Mucosa of descending colon (tissue), 3 donors: ENCODE measurements around the gene SPR. TPM values are rescaled to one million over a fixed set of nuclear protein-coding genes. Genes with fewer than 3 reads are reported as not detected.
"Not testable (repeated sequence)": the region's sequence is repeated elsewhere in the genome, so short reads cannot be mapped to it uniquely, and the experiment has no call there.

Experiments used
- ATAC-seq: fragments of 200-7000 bp; cut with Tn5 transposase; one replicate; pipeline ENCODE4 v1.9.1; 2020; ENCODE audit warnings: mild to moderate bottlenecking, moderate library complexity
- DNase-seq, 3 donors: peaks; one replicate each; pipeline ENCODE4 v3.0.0-alpha.2; 2020
- H3K36me3 ChIP-seq: fragments of 200-600 bp; one replicate; pipeline ENCODE4 v1.8.0; 2021; ENCODE audit warnings: low read depth, mild to moderate bottlenecking
- H3K4me1 ChIP-seq: fragments of 200-600 bp; one replicate; pipeline ENCODE4 v1.8.0; 2021; ENCODE audit warnings: low read depth, mild to moderate bottlenecking
- H3K4me3 ChIP-seq: fragments of 200-600 bp; one replicate; pipeline ENCODE4 v1.8.0; 2021; ENCODE audit warnings: mild to moderate bottlenecking
- H3K9me3 ChIP-seq: fragments of 200-600 bp; one replicate; pipeline ENCODE4 v1.8.0; 2021; ENCODE audit warnings: mild to moderate bottlenecking
- CTCF ChIP-seq: fragments of 200-600 bp; IDR thresholded peaks from one replicate; pipeline ENCODE4 v1.8.0; 2022; ENCODE audit warnings: antibody characterized with exemption, mild to moderate bottlenecking
- intact Hi-C, 2 donors: fragments of 100-400 bp; cut with DNase I in 1 of 2; cut with micrococcal nuclease in 1 of 2; formaldehyde crosslinking; loops; one replicate each; pipeline versions ENCODE4 v1.11.0 to v1.11.1; 2022; cut with DNase I, micrococcal nuclease
- total RNA-seq, 3 donors: library from RNA; stranded (reverse); fragmentation: NEBNext Ultra II Directional in 2 of 3; extraction: Animal tissue kit (Norgen Biotek cat#: 25700) in 2 of 3; gene quantifications; one replicate each; pipeline versions ENCODE4 v1.2.1 to v1.2.4, GENCODE V29; 2021 to 2023
- donor health status: DM: no; HTN: no; CAD: no; lungs with moderate emphysema.
- donor health status: DM: no; HTN: no; CAD: no.
- donor health status: DM: no; HTN: yes; CAD: no.

The SPR gene
- total RNA-seq, 3 donors from 2014 or later, result 53.7 to 91.0 (median 60.9) TPM

DNA sequence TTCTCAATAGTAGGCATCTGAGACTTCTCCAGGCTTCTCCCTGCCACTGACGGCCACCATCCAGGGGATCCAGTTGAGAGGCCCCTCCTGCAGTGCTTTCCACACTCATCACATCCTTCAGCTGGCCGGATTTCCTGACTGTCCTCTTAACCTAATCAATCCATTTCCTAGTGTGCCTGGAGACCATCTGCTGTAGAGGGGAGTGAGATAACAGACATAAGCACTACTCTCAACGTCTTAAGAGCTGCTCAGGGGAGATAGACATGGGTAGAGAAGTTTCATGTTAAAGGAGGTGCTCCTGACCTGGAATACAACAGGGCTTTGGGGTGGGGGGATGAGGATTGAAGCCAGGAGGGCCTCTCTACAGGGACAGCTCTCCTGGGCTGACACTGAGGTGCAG is 14.2 kb downstream of the SPR start:
- Histone ChIP-seq H3K4me1 (no peaks in the 10 kb centered on the region), H3K4me3 (no peak overlapping the region), H3K9me3 (no peaks in the 10 kb centered on the region), H3K36me3 (no peaks in the 10 kb centered on the region)
- intact Hi-C loops, result no loop called here
- ATAC-seq (no peak), DNase-seq (no peak)
- no peak for TF ChIP-seq CTCF

DNA sequence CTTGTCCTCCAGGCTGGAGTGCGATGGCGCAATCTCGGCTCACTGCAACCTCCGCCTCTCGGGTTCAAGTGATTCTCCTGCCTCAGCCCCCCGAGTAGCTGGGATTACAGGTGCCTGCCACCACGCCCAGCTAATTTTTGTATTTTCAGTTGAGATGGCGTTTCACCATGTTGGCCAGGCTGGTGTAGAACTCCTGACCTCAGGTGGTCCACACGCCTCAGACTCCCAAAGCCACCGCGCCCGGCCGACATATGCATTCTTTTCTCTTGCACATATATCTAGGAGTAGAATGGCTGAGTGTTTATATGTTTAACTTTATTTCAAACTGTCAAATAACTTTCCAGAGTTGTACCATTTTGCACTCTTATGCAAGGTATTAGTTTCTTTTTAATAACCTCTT is 20.2 kb downstream of the SPR start:
- intact Hi-C loops, H3K36me3 ChIP-seq, H3K9me3 ChIP-seq, H3K4me3 ChIP-seq, H3K4me1 ChIP-seq, ATAC-seq, DNase-seq: not testable (repeated sequence)

DNA sequence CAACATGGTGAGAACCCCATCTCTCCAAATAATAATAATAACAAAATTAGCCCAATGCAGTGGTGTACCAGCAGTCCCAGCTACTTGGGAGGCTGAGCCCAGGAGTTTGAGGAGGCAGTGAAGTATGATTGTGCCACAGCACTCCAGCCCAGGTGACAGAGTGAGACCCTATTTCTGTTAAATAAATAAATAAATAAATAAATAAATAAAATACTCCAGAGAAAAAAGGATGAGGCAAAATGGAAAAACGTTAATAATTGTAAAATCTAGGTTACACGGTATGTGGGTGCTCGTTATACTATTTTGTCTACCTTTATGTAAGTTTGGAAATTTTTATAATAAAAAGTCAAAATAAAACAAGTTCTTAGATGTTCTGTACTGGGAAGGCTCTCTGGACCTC is 21.5 kb downstream of the SPR start:
- H3K36me3 ChIP-seq, result no peaks in the 10 kb centered on the region
- no peak for TF ChIP-seq CTCF
- ATAC-seq, result no peak
- no peak overlapping the region for H3K4me3 ChIP-seq
- H3K4me1 ChIP-seq, result no peaks in the 10 kb centered on the region
- no peak for DNase-seq
- no peaks in the 10 kb centered on the region for H3K9me3 ChIP-seq
- intact Hi-C loops, result no loop called here

- ATAC-seq (no peak), DNase-seq (no peak)
- Histone ChIP-seq H3K36me3 (no peaks in the 10 kb centered on the region), H3K4me1 (peaks cover 7% of the 10 kb centered on the region), H3K4me3 (no peak overlapping the region), H3K9me3 (no peaks in the 10 kb centered on the region)
- TF ChIP-seq CTCF, result no peak
- intact Hi-C loops, result no loop called here
Observed at GRCh38 chr2:72911256-72911655, 24.0 kb downstream of the SPR start.

DNA sequence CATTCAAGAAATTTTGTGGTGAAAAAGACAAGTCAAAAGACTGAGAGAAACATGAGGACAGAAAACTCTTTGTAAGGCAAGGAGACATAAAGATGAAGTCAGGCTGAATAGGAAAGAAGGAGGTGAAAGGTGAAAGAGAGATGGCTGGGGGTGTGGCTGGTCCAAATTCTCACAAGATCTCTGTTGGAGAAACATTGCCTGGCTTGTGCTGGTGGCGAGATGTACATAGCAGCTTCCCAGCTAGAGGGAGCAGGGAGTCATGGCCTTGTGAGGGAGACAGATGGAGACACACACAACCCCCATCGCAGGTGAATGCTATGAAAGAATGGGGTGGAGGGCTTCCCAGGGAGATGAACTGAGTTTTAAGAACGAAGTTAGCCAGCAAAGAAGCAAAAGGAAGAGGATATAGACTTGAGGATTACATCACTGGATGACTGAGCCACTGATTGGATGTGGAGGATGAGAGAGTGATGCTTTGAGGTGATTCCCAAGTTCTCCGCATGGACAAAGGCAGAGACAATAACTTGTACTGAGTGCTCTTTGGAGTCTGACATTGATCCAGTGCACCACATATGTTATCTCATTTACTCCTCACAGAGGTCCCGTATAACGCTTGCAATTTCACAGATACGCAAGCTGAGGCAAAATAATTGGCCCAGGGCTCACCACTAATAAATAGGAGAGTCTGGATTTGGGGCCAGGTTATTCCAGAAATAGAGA is 26.4 kb downstream of the SPR start:
- Histone ChIP-seq H3K4me3 (no peak overlapping the region), H3K9me3 (no peaks in the 10 kb centered on the region), H3K4me1 (peaks cover 26% of the 10 kb centered on the region), H3K36me3 (no peaks in the 10 kb centered on the region)
- no peak for ATAC-seq
- intact Hi-C loops, result no loop called here
- DNase-seq, result no peak
- no peak for TF ChIP-seq CTCF

- H3K9me3 ChIP-seq, result no peaks in the 10 kb centered on the region
- H3K36me3 ChIP-seq, result no peaks in the 10 kb centered on the region
- peaks cover 26% of the 10 kb centered on the region for H3K4me1 ChIP-seq
- no peak for TF ChIP-seq CTCF
- no peak for ATAC-seq
- H3K4me3 ChIP-seq, result no peak overlapping the region
- intact Hi-C loops, result no loop called here
- no peak for DNase-seq
Observed at GRCh38 chr2:72914206-72914559, 27.0 kb downstream of the SPR start.
